GM18868 (cell line): Measurements from ENCODE around the gene CDKAL1.
"Not testable (repeated sequence)": the region's sequence is repeated elsewhere in the genome, so short reads cannot be mapped to it uniquely, and the experiment has no call there.

ENCODE experiments used
- ATAC-seq: cut with Tn5 transposase; IDR thresholded peaks from one replicate; pipeline ENCODE4 v1.9.1; 2021; ENCODE audit warnings: mild to moderate bottlenecking, moderate library complexity; ENCODE audit not compliant: unreplicated experiment

Gene CDKAL1

GRCh38 chr6:20589266-20589665 lies 55.0 kb downstream of the CDKAL1 start:
- ATAC-seq: peak; percentile 61

GRCh38 chr6:20590476-20590875 lies 56.2 kb downstream of the CDKAL1 start:
- ATAC-seq: not testable (repeated sequence)

GRCh38 chr6:20594299-20594853 lies 60.1 kb downstream of the CDKAL1 start:
- not testable (repeated sequence) for ATAC-seq

- peak; percentile 76 for ATAC-seq
Observed at GRCh38 chr6:20599302-20600051, 65.2 kb downstream of the CDKAL1 start.

GRCh38 chr6:20600831-20601230 lies 66.6 kb downstream of the CDKAL1 start:
- no peak for ATAC-seq

- ATAC-seq: no peak
Observed at GRCh38 chr6:20604159-20604558, 69.9 kb downstream of the CDKAL1 start.

- ATAC-seq: no peak
Observed at GRCh38 chr6:20605061-20605460, 70.8 kb downstream of the CDKAL1 start.

GRCh38 chr6:20605581-20605980 lies 71.3 kb downstream of the CDKAL1 start:
- ATAC-seq: no peak

GRCh38 chr6:20606831-20607230 lies 72.6 kb downstream of the CDKAL1 start:
- no peak for ATAC-seq

- no peak for ATAC-seq
Observed at GRCh38 chr6:20608356-20608755, 74.1 kb downstream of the CDKAL1 start.

GRCh38 chr6:20608905-20609304 lies 74.6 kb downstream of the CDKAL1 start:
- ATAC-seq: no peak

- not testable (repeated sequence) for ATAC-seq
Observed at GRCh38 chr6:20609924-20610323, 75.7 kb downstream of the CDKAL1 start.

- no peak for ATAC-seq
Observed at GRCh38 chr6:20610636-20611370, 76.5 kb downstream of the CDKAL1 start.

- ATAC-seq: not testable (repeated sequence)
Observed at GRCh38 chr6:20617537-20617936, 83.3 kb downstream of the CDKAL1 start.

GRCh38 chr6:20620043-20620442 lies 85.8 kb downstream of the CDKAL1 start:
- ATAC-seq: no peak

GRCh38 chr6:20623761-20624160 lies 89.5 kb downstream of the CDKAL1 start:
- ATAC-seq: no peak

GRCh38 chr6:20626165-20626564 lies 91.9 kb downstream of the CDKAL1 start:
- ATAC-seq: no peak

- ATAC-seq: no peak
Observed at GRCh38 chr6:20629509-20629908, 95.3 kb downstream of the CDKAL1 start.

GRCh38 chr6:20630136-20630535 lies 95.9 kb downstream of the CDKAL1 start:
- ATAC-seq: no peak

- ATAC-seq: peak; percentile 86
Observed at GRCh38 chr6:20630617-20631548, 96.6 kb downstream of the CDKAL1 start.

GRCh38 chr6:20631549-20631924 lies 97.3 kb downstream of the CDKAL1 start:
- ATAC-seq: no peak
